ENCODE measurements around the gene GABBR1. TPM values are rescaled to one million over a fixed set of nuclear protein-coding genes. Genes with fewer than 3 reads are reported as not detected.
A peak's percentile ranks its signal among the peaks of the same experiment; 100 is the strongest.

Gene GABBR1
- total RNA-seq, 2 experiments from 2014 or later, result 78.4 to 79.9 TPM

- intact Hi-C loops (cut with DNase I, micrococcal nuclease), result no loop called here
- no peaks in the 10 kb centered on the region for H3K36me3 ChIP-seq (ENCODE audit: insufficient read depth, low read length)
- no peaks in the 10 kb centered on the region for H3K9me3 ChIP-seq (ENCODE audit: control insufficient read depth in 1 of 2, insufficient read depth in 1 of 2, low read length in 2 of 2)
- Mint-ChIP-seq H3K36me3 (ENCODE audit: low read depth) (peaks cover 5% of the 10 kb centered on the region), H3K27ac (no peak overlapping the region), H3K4me3 (peak overlapping the region; percentile 90), H3K9me3 (no peaks in the 10 kb centered on the region), H3K4me1 (ENCODE audit: low read depth) (peaks cover 60% of the 10 kb centered on the region), H3K27me3 (no peaks in the 10 kb centered on the region)
- H3K27me3 ChIP-seq (ENCODE audit: control insufficient read depth in 1 of 2, insufficient read depth in 2 of 2, low read length in 2 of 2), result no peaks in the 10 kb centered on the region
- H3K4me1 ChIP-seq (ENCODE audit: insufficient read depth, low read length), result peaks cover 46% of the 10 kb centered on the region
- TF ChIP-seq, protein P1, sequence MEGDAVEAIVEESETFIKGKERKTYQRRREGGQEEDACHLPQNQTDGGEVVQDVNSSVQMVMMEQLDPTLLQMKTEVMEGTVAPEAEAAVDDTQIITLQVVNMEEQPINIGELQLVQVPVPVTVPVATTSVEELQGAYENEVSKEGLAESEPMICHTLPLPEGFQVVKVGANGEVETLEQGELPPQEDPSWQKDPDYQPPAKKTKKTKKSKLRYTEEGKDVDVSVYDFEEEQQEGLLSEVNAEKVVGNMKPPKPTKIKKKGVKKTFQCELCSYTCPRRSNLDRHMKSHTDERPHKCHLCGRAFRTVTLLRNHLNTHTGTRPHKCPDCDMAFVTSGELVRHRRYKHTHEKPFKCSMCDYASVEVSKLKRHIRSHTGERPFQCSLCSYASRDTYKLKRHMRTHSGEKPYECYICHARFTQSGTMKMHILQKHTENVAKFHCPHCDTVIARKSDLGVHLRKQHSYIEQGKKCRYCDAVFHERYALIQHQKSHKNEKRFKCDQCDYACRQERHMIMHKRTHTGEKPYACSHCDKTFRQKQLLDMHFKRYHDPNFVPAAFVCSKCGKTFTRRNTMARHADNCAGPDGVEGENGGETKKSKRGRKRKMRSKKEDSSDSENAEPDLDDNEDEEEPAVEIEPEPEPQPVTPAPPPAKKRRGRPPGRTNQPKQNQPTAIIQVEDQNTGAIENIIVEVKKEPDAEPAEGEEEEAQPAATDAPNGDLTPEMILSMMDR (IDR thresholded peaks at IDR 0.05), result no peak
- ChIA-PET POLR2A (interaction anchor here (1.5 to 1.6 kb wide), 2 partner anchors 11 to 19 kb away, joined by 7 to 8 read pairs; no protein-coding TSS in a partner anchor), CTCF (interaction anchor here (2.5 to 3.4 kb wide), 2 partner anchors 20 to 23 kb away, joined by 7 to 18 read pairs; no protein-coding TSS in a partner anchor)
- peak in 1 of 14 experiments; percentile 32 for DNase-seq
- ATAC-seq (ENCODE audit: poor library complexity), result no peak
- no peak overlapping the region for H3K27ac ChIP-seq (ENCODE audit: low read depth in 1 of 2, low read length in 2 of 2)
- no peak overlapping the region for H3K4me3 ChIP-seq (ENCODE audit: low read length)
These were observed 2.7 kb downstream of the GABBR1 start for GRCh38 chr6:29630315-29630714.

- ChIA-PET POLR2A (interaction anchor here (1.5 to 1.6 kb wide), 2 partner anchors 11 to 20 kb away, joined by 7 to 8 read pairs; no protein-coding TSS in a partner anchor), CTCF (interaction anchor here (1.4 to 3.4 kb wide), 4 partner anchors 11 to 24 kb away, joined by 6 to 18 read pairs (median 10); no protein-coding TSS in a partner anchor)
- Histone ChIP-seq H3K36me3 (ENCODE audit: insufficient read depth, low read length) (no peaks in the 10 kb centered on the region), H3K4me3 (ENCODE audit: low read length) (no peak overlapping the region), H3K27me3 (ENCODE audit: control insufficient read depth in 1 of 2, insufficient read depth in 2 of 2, low read length in 2 of 2) (no peaks in the 10 kb centered on the region), H3K27ac (ENCODE audit: low read depth in 1 of 2, low read length in 2 of 2) (no peak overlapping the region), H3K4me1 (ENCODE audit: insufficient read depth, low read length) (peaks cover 46% of the 10 kb centered on the region), H3K9me3 (ENCODE audit: control insufficient read depth in 1 of 2, insufficient read depth in 1 of 2, low read length in 2 of 2) (no peaks in the 10 kb centered on the region)
- Mint-ChIP-seq H3K27ac (no peak overlapping the region), H3K4me1 (ENCODE audit: low read depth) (peaks cover 59% of the 10 kb centered on the region), H3K4me3 (peak overlapping the region; percentile 91), H3K36me3 (ENCODE audit: low read depth) (peaks cover 5% of the 10 kb centered on the region), H3K9me3 (no peaks in the 10 kb centered on the region), H3K27me3 (no peaks in the 10 kb centered on the region)
- no peak for ATAC-seq (ENCODE audit: poor library complexity)
- TF ChIP-seq, protein P1 (IDR thresholded peaks at IDR 0.05), result no peak
- intact Hi-C loops (cut with DNase I, micrococcal nuclease), result no loop called here
- no peak for DNase-seq
These were observed 3.4 kb downstream of the GABBR1 start for GRCh38 chr6:29629571-29629970.

- DNase-seq (peak; percentile 26 to 75 (median 47)), ATAC-seq (ENCODE audit: poor library complexity) (peak; percentile 49)
- intact Hi-C loops (cut with DNase I, micrococcal nuclease), result loop anchor here in 1 of 2 experiments (1.0 kb wide), 1 partner anchor 22 kb away; no protein-coding TSS in a partner anchor
- peak overlapping the region; percentile 91 for H3K4me3 Mint-ChIP-seq
- ChIA-PET POLR2A (interaction anchor here (1.5 to 2.8 kb wide), 2 partner anchors 13 to 21 kb away, joined by 4 to 14 read pairs; no protein-coding TSS in a partner anchor), CTCF (interaction anchor here (0.7 to 3.4 kb wide), 5 partner anchors 12 to 25 kb away, joined by 3 to 21 read pairs (median 12); no protein-coding TSS in a partner anchor)
- H3K27me3 ChIP-seq (ENCODE audit: control insufficient read depth in 1 of 2, insufficient read depth in 2 of 2, low read length in 2 of 2), result no peaks in the 10 kb centered on the region
- H3K4me1 ChIP-seq (ENCODE audit: insufficient read depth, low read length), result peaks cover 44% of the 10 kb centered on the region
- peaks cover 1% of the 10 kb centered on the region for H3K36me3 ChIP-seq (ENCODE audit: insufficient read depth, low read length)
- TF ChIP-seq, protein P1 (IDR thresholded peaks at IDR 0.05), result peak; percentile 69
- H3K27me3 Mint-ChIP-seq, result no peaks in the 10 kb centered on the region
- H3K9me3 ChIP-seq (ENCODE audit: control insufficient read depth in 1 of 2, insufficient read depth in 1 of 2, low read length in 2 of 2), result no peaks in the 10 kb centered on the region
- peak overlapping the region; percentile 22 for H3K27ac Mint-ChIP-seq
- no peaks in the 10 kb centered on the region for H3K9me3 Mint-ChIP-seq
- H3K4me1 Mint-ChIP-seq (ENCODE audit: low read depth), result peaks cover 50% of the 10 kb centered on the region
- peaks cover 13% of the 10 kb centered on the region for H3K36me3 Mint-ChIP-seq (ENCODE audit: low read depth)
- H3K27ac ChIP-seq (ENCODE audit: low read depth in 1 of 2, low read length in 2 of 2), result no peak overlapping the region
- H3K4me3 ChIP-seq (ENCODE audit: low read length), result peak overlapping the region; percentile 84
These were observed 4.3 kb downstream of the GABBR1 start for GRCh38 chr6:29628419-29629281.
